ENCODE measurements around the gene CACNA2D3.

CACNA2D3 gene

GRCh38 chr3:54755756-54756155, 633.4 kb downstream of the CACNA2D3 start:
- no peak for TF ChIP-seq POLR2AphosphoS5 (IDR thresholded peaks at IDR 0.05; ENCODE audit: low read depth, low read length)
- TF ChIP-seq FOXP2 (optimal IDR thresholded peaks at IDR 0.05; ENCODE audit: borderline replicate concordance, extremely low read depth, extremely low read length, insufficient read depth), result no peak

GRCh38 chr3:54756330-54756731, 634.0 kb downstream of the CACNA2D3 start:
- TF ChIP-seq REST (IDR thresholded peaks at IDR 0.05; ENCODE audit: insufficient read depth in 1 of 2, low read depth in 2 of 2, low read length in 2 of 2) (no peak), SIN3A (IDR thresholded peaks at IDR 0.05; ENCODE audit: borderline replicate concordance, insufficient read depth, low read length) (no peak), FOXP2 (optimal IDR thresholded peaks at IDR 0.05; ENCODE audit: borderline replicate concordance, extremely low read depth, extremely low read length, insufficient read depth) (no peak), POLR2AphosphoS5 (IDR thresholded peaks at IDR 0.05; ENCODE audit: low read depth, low read length) (no peak), TAF1 (IDR thresholded peaks at IDR 0.05; ENCODE audit: borderline replicate concordance, insufficient read depth, low read length) (no peak)

DNA sequence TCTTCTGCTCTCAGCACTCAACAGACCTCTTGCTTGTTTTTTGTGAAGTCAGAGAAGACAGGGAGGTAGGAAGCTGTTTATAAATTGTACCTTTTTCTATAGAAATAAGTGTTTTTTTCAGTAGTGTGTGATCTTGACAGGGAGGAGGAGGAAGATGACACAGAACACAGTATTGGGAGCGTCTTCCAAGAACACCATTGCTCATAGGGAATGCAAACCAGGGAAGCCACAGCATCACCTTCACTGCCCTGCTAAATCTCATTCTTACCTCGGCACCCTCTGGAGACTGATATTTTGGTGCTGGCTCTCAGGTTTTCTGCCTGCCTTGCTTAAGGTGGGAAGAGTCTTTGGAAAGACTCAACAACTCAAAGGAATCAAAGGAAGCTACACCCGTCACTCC, 636.1 kb downstream of the CACNA2D3 start:
- TF ChIP-seq FOXP2 (optimal IDR thresholded peaks at IDR 0.05; ENCODE audit: borderline replicate concordance, extremely low read depth, extremely low read length, insufficient read depth) (no peak), SIN3A (IDR thresholded peaks at IDR 0.05; ENCODE audit: borderline replicate concordance, insufficient read depth, low read length) (no peak), TAF1 (IDR thresholded peaks at IDR 0.05; ENCODE audit: borderline replicate concordance, insufficient read depth, low read length) (no peak), REST (IDR thresholded peaks at IDR 0.05; ENCODE audit: insufficient read depth in 1 of 2, low read depth in 2 of 2, low read length in 2 of 2) (no peak), POLR2AphosphoS5 (IDR thresholded peaks at IDR 0.05; ENCODE audit: low read depth, low read length) (no peak)

GRCh38 chr3:54759166-54759565, 636.8 kb downstream of the CACNA2D3 start:
- TF ChIP-seq POLR2AphosphoS5 (IDR thresholded peaks at IDR 0.05; ENCODE audit: low read depth, low read length), result no peak
- TF ChIP-seq SIN3A (IDR thresholded peaks at IDR 0.05; ENCODE audit: borderline replicate concordance, insufficient read depth, low read length), result no peak
- no peak for TF ChIP-seq TAF1 (IDR thresholded peaks at IDR 0.05; ENCODE audit: borderline replicate concordance, insufficient read depth, low read length)

DNA sequence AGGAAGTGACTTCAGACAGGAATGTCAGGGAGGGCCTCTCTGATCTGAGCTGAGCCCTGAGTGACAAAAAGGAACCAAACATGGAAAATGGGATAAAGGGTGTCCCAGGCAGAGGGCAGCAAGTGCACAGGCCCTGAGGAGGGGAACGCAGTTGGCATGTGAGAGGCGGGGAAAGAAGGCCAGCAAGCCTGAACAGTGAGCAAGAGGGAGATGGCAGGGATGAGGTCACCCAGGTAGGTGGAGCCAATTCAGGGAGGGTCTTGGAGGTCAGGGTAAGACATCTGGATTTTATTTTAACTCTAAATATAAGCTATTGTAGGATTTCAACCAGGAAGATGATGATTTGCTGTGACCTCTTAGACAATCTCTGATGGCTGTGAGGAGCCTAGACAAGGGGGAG, 637.8 kb downstream of the CACNA2D3 start:
- TF ChIP-seq REST (IDR thresholded peaks at IDR 0.05; ENCODE audit: insufficient read depth in 1 of 2, low read depth in 2 of 2, low read length in 2 of 2) (no peak), SIN3A (IDR thresholded peaks at IDR 0.05; ENCODE audit: borderline replicate concordance, insufficient read depth, low read length) (no peak), TAF1 (IDR thresholded peaks at IDR 0.05; ENCODE audit: borderline replicate concordance, insufficient read depth, low read length) (no peak), POLR2AphosphoS5 (IDR thresholded peaks at IDR 0.05; ENCODE audit: low read depth, low read length) (no peak), FOXP2 (optimal IDR thresholded peaks at IDR 0.05; ENCODE audit: borderline replicate concordance, extremely low read depth, extremely low read length, insufficient read depth) (no peak)

DNA sequence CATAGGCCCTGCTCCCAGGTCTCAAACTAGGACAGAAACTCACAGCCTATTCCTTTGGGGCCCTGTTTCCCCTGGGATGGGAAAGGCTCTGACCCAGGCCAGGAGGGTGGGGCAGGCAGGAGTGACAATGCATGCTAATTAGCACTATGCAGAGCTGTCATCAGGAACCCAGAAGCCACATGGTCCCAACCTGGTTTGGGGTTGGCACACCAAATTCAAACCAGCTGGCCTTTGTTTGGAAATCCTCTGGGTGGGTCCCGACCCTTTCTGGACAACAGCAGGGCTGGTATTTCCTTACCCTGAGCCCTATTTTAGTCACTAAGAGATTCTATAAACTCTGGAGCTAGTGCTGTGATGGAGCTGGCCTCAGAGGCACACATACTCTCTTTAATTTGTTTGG, 639.3 kb downstream of the CACNA2D3 start:
- no peak for TF ChIP-seq FOXP2 (optimal IDR thresholded peaks at IDR 0.05; ENCODE audit: borderline replicate concordance, extremely low read depth, extremely low read length, insufficient read depth)
- TF ChIP-seq REST (IDR thresholded peaks at IDR 0.05; ENCODE audit: insufficient read depth in 1 of 2, low read depth in 2 of 2, low read length in 2 of 2), result no peak
- TF ChIP-seq SIN3A (IDR thresholded peaks at IDR 0.05; ENCODE audit: borderline replicate concordance, insufficient read depth, low read length), result no peak
- TF ChIP-seq TAF1 (IDR thresholded peaks at IDR 0.05; ENCODE audit: borderline replicate concordance, insufficient read depth, low read length), result no peak
- no peak for TF ChIP-seq POLR2AphosphoS5 (IDR thresholded peaks at IDR 0.05; ENCODE audit: low read depth, low read length)
